GM19395 (cell line): Measurements from ENCODE around the gene MUC4.
"Not testable (repeated sequence)": the region's sequence is repeated elsewhere in the genome, so short reads cannot be mapped to it uniquely, and the experiment has no call there.

Experiments
- ATAC-seq: cut with Tn5 transposase; IDR thresholded peaks from one replicate; pipeline ENCODE4 v1.9.1; 2021; ENCODE audit warnings: mild to moderate bottlenecking, moderate library complexity; ENCODE audit not compliant: unreplicated experiment

MUC4 gene

GRCh38 chr3:195838714-195839113 lies 27.0 kb upstream of the MUC4 start:
- no peak for ATAC-seq

GRCh38 chr3:195836476-195837135 lies 24.9 kb upstream of the MUC4 start:
- no peak for ATAC-seq

GRCh38 chr3:195835791-195836190 lies 24.1 kb upstream of the MUC4 start:
- no peak for ATAC-seq

- ATAC-seq, result no peak
Measured at GRCh38 chr3:195834675-195835583, 23.2 kb upstream of the MUC4 start.

GRCh38 chr3:195829897-195830254 lies 18.1 kb upstream of the MUC4 start:
- ATAC-seq, result no peak

- no peak for ATAC-seq
Measured at GRCh38 chr3:195828762-195829161, 17.0 kb upstream of the MUC4 start.

- ATAC-seq, result no peak
Measured at GRCh38 chr3:195825857-195826804, 14.4 kb upstream of the MUC4 start.

GRCh38 chr3:195825191-195825588 lies 13.5 kb upstream of the MUC4 start:
- ATAC-seq, result no peak

- not testable (repeated sequence) for ATAC-seq
Measured at GRCh38 chr3:195824425-195825190, 12.9 kb upstream of the MUC4 start.

- no peak for ATAC-seq
Measured at GRCh38 chr3:195823999-195824398, 12.3 kb upstream of the MUC4 start.

GRCh38 chr3:195823280-195823679 lies 11.6 kb upstream of the MUC4 start:
- no peak for ATAC-seq

- ATAC-seq, result no peak
Measured at GRCh38 chr3:195822131-195822696, 10.5 kb upstream of the MUC4 start.

- ATAC-seq, result no peak
Measured at GRCh38 chr3:195821403-195822130, 9.8 kb upstream of the MUC4 start.

GRCh38 chr3:195820901-195821300 lies 9.2 kb upstream of the MUC4 start:
- no peak for ATAC-seq

GRCh38 chr3:195820186-195820585 lies 8.5 kb upstream of the MUC4 start:
- ATAC-seq, result no peak

- no peak for ATAC-seq
Measured at GRCh38 chr3:195818301-195818700, 6.6 kb upstream of the MUC4 start.

GRCh38 chr3:195817578-195818135 lies 5.9 kb upstream of the MUC4 start:
- ATAC-seq, result no peak

- not testable (repeated sequence) for ATAC-seq
Measured at GRCh38 chr3:195816276-195816913, 4.7 kb upstream of the MUC4 start.
